A673 (cell line): ENCODE results near the gene BRWD1. TPM values are rescaled to one million over a fixed set of nuclear protein-coding genes. Genes with fewer than 3 reads are reported as not detected.

Experiments used
- BruUV-seq: library from RNA; stranded (reverse); fragments of 400-500 nt; replicated peaks from 2 replicates; lab custom pipeline; 2021; lab: Mats Ljungman, UMichigan
- CTCF ChIA-PET: fragments of 300-600 bp; sonication (Branson Sonifier 250); formaldehyde crosslinking; loops from one replicate; lab custom pipeline; 2022; ENCODE audit warnings: antibody characterized with exemption; lab: Charles Lee
- POLR2A ChIA-PET: fragments of 300-600 bp; sonication (Branson Sonifier 250); formaldehyde crosslinking; loops from one replicate; lab custom pipeline; 2022; ENCODE audit warnings: antibody characterized with exemption; ENCODE audit not compliant: low non-redundant PET; lab: Charles Lee
- DNase-seq: peaks from one replicate; pipeline ENCODE4 v3.0.0-alpha.2; 2015; ENCODE audit warnings: low spot score
- H3K27ac ChIP-seq: fragments of 200-600 bp; sonication (generic); 2 replicates; pipeline ENCODE4 v1.5.1; 2016; ENCODE audit warnings: mixed run types, low read depth, mild to moderate bottlenecking, mixed read lengths, antibody characterized with exemption, low read length; ENCODE audit not compliant: poor library complexity, severe bottlenecking
- H3K27me3 ChIP-seq: fragments of 200-600 bp; sonication (generic); replicated peaks from 2 replicates; pipeline ENCODE4 v1.6.1; 2017; ENCODE audit warnings: mixed run types, low read depth, mild to moderate bottlenecking, mixed read lengths, antibody characterized with exemption, low read length; ENCODE audit not compliant: insufficient read depth, poor library complexity
- H3K36me3 ChIP-seq: fragments of 200-600 bp; sonication (generic); 2 replicates; pipeline ENCODE4 v1.6.1; 2016; ENCODE audit warnings: mixed run types, mild to moderate bottlenecking, mixed read lengths, antibody characterized with exemption, low read length; ENCODE audit not compliant: insufficient read depth, poor library complexity, severe bottlenecking
- H3K4me1 ChIP-seq: fragments of 200-600 bp; sonication (generic); 2 replicates; pipeline ENCODE4 v1.6.1; 2017; ENCODE audit warnings: mixed run types, mild to moderate bottlenecking, mixed read lengths, antibody characterized with exemption, low read length; ENCODE audit not compliant: insufficient read depth, poor library complexity, severe bottlenecking
- H3K4me3 ChIP-seq: fragments of 200-600 bp; sonication (generic); 2 replicates; pipeline ENCODE4 v1.5.1; 2016; ENCODE audit warnings: low read depth, mixed run types, mild to moderate bottlenecking, mixed read lengths, low read length; ENCODE audit not compliant: poor library complexity, severe bottlenecking
- H3K9me3 ChIP-seq: fragments of 200-600 bp; sonication (generic); 2 replicates; pipeline ENCODE4 v1.6.1; 2016; ENCODE audit warnings: mixed run types, low read depth, mild to moderate bottlenecking, mixed read lengths, antibody characterized with exemption, low read length; ENCODE audit not compliant: poor library complexity, severe bottlenecking
- CTCF ChIP-seq: fragments of 300-800, 200-600 bp; sonication (generic); conservative IDR thresholded peaks from 2 replicates; pipeline ENCODE4 v1.5.1; 2017; ENCODE audit warnings: low read depth, mild to moderate bottlenecking, antibody characterized with exemption, low read length, moderate library complexity, mixed read lengths
- EZH2 ChIP-seq: fragments of 200-600 bp; sonication (generic); IDR thresholded peaks from 2 replicates; pipeline ENCODE4 v1.6.1; 2017; ENCODE audit warnings: borderline replicate concordance, low read depth, mild to moderate bottlenecking, mixed read lengths, antibody characterized with exemption, low read length; ENCODE audit not compliant: poor library complexity, severe bottlenecking
- intact Hi-C: fragments of 100-400 bp; cut with micrococcal nuclease; formaldehyde crosslinking; loops from one replicate; pipeline ENCODE4 v1.10.0; 2022; ENCODE audit not compliant: unreplicated experiment
- total RNA-seq: library from RNA; stranded (reverse); gene quantifications from 2 replicates; pipeline ENCODE4 v1.2.3, GENCODE V29; 2021

The BRWD1 gene
- total RNA-seq, 1 experiment from 2014 or later = 27.6 TPM

GRCh38 chr21:39281207-39281606, 32.2 kb downstream of the BRWD1 start:
- TF ChIP-seq EZH2 (no peak), CTCF (no peak)
- no peak for DNase-seq
- peaks cover 9% of the 10 kb centered on the region for H3K36me3 ChIP-seq
- no peaks in the 10 kb centered on the region for H3K9me3 ChIP-seq
- BruUV-seq = no TSS peak
- POLR2A ChIA-PET = no interaction called here
- no peaks in the 10 kb centered on the region for H3K4me1 ChIP-seq
- no peak overlapping the region for H3K4me3 ChIP-seq
- intact Hi-C loops = no loop called here
- no peaks in the 10 kb centered on the region for H3K27me3 ChIP-seq
- H3K27ac ChIP-seq = no peak overlapping the region
- CTCF ChIA-PET = interaction anchor here (0.6 kb wide), 1 partner anchor 108 kb away, joined by 3 read pairs; no protein-coding TSS in a partner anchor

- Histone ChIP-seq H3K27me3 (no peaks in the 10 kb centered on the region), H3K27ac (no peak overlapping the region), H3K4me3 (no peak overlapping the region), H3K9me3 (no peaks in the 10 kb centered on the region), H3K36me3 (peaks cover 55% of the 10 kb centered on the region), H3K4me1 (no peaks in the 10 kb centered on the region)
- POLR2A ChIA-PET = no interaction called here
- BruUV-seq = no TSS peak
- no peak for TF ChIP-seq CTCF
- TF ChIP-seq EZH2 = no peak
- intact Hi-C loops = no loop called here
- CTCF ChIA-PET = no interaction called here
- DNase-seq = no peak
Measured at GRCh38 chr21:39269620-39270019, 43.8 kb downstream of the BRWD1 start.

GRCh38 chr21:39265603-39266002, 47.8 kb downstream of the BRWD1 start:
- CTCF ChIA-PET = no interaction called here
- H3K36me3 ChIP-seq = peaks cover 49% of the 10 kb centered on the region
- DNase-seq = no peak
- no peaks in the 10 kb centered on the region for H3K27me3 ChIP-seq
- TF ChIP-seq EZH2 (no peak), CTCF (no peak)
- POLR2A ChIA-PET = no interaction called here
- H3K4me1 ChIP-seq = no peaks in the 10 kb centered on the region
- H3K27ac ChIP-seq = no peak overlapping the region
- H3K9me3 ChIP-seq = no peaks in the 10 kb centered on the region
- BruUV-seq = no TSS peak
- intact Hi-C loops = no loop called here
- no peak overlapping the region for H3K4me3 ChIP-seq
